A549 (cell line): ENCODE data around the gene MYO10.

Experiments
- BHLHE40 ChIP-seq: IDR thresholded peaks from 2 replicates; pipeline ENCODE4 v1.6.1; 2012; ENCODE audit warnings: low read depth, low read length, inconsistent platforms
- CHD2 ChIP-seq: fragments of 150-350 bp; IDR thresholded peaks from 2 replicates; pipeline ENCODE4 v1.6.1; 2014; ENCODE audit warnings: low read length; ENCODE audit not compliant: partially characterized antibody
- CTCF ChIP-seq: fragments of >200 bp; sonication (Bioruptor Twin); formaldehyde crosslinking; IDR thresholded peaks from 3 replicates; pipeline ENCODE4 v1.5.1; 2016
- EP300 ChIP-seq, 2 experiments: fragments of >200 bp; sonication (Bioruptor Twin); formaldehyde crosslinking; IDR thresholded peaks; 2 replicates in 1 of 2; 3 replicates in 1 of 2; pipeline ENCODE4 v1.6.1; 2016 to 2017
- GATA3 ChIP-seq: IDR thresholded peaks from 2 replicates; pipeline ENCODE4 v1.6.1; 2012; ENCODE audit warnings: borderline replicate concordance
- HDAC2 ChIP-seq: fragments of 200-600 bp; sonication (generic); IDR thresholded peaks from 2 replicates; pipeline ENCODE4 v1.6.1; 2016
- POLR2A ChIP-seq: IDR thresholded peaks from 2 replicates; pipeline ENCODE4 v1.6.1; 2012; ENCODE audit warnings: mild to moderate bottlenecking, low read length
- RAD21 ChIP-seq, 2 experiments: fragments of >200 bp in 1 of 2; sonication (Bioruptor Twin) in 1 of 2; formaldehyde crosslinking in 1 of 2; IDR thresholded peaks in 1 of 2; conservative IDR thresholded peaks in 1 of 2; 2 replicates in 1 of 2; 3 replicates in 1 of 2; pipeline ENCODE4 v1.6.1; 2012 to 2018; ENCODE audit warnings: inconsistent platforms in 1 of 2
- SREBF2 ChIP-seq: fragments of 450-650 bp; IDR thresholded peaks from 2 replicates; pipeline ENCODE4 v1.6.1; 2014; ENCODE audit warnings: mild to moderate bottlenecking, moderate library complexity
- TF ChIP-seq, protein P1 (sequence below): fragments of 200-600 bp; sonication (generic); IDR thresholded peaks from 2 replicates; pipeline ENCODE4 v1.6.1; 2016; ENCODE audit warnings: antibody characterized with exemption, mild to moderate bottlenecking, moderate library complexity

DNA sequence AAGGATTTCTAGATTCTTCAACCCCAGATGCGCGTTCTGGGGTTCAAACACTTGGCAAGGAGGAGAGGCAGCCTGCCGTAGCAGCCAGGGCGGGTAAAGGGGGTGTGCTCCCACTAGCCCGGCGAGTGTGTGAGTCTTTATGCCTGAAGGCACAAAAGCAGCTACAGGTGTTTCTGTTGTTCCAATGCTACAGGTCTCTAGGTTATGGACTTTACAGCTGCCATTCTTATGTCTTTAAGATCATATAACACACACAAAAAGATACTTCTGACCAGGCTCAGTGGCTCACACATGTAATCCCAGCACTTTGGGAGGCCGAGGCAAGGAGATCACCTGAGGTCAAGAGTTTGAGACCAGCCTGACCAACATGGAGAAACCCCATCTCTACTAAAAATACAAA is 185.6 kb downstream of the MYO10 start:
- TF ChIP-seq CTCF (no peak), BHLHE40 (no peak), RAD21 (conservative IDR thresholded peaks at IDR 0.05 in 1 of 2, IDR thresholded peaks at IDR 0.05 in 1 of 2) (no peak), CHD2 (no peak), SREBF2 (no peak), POLR2A (no peak), EP300 (IDR thresholded peaks at IDR 0.05) (no peak), GATA3 (no peak), HDAC2 (no peak)
- TF ChIP-seq, protein P1, sequence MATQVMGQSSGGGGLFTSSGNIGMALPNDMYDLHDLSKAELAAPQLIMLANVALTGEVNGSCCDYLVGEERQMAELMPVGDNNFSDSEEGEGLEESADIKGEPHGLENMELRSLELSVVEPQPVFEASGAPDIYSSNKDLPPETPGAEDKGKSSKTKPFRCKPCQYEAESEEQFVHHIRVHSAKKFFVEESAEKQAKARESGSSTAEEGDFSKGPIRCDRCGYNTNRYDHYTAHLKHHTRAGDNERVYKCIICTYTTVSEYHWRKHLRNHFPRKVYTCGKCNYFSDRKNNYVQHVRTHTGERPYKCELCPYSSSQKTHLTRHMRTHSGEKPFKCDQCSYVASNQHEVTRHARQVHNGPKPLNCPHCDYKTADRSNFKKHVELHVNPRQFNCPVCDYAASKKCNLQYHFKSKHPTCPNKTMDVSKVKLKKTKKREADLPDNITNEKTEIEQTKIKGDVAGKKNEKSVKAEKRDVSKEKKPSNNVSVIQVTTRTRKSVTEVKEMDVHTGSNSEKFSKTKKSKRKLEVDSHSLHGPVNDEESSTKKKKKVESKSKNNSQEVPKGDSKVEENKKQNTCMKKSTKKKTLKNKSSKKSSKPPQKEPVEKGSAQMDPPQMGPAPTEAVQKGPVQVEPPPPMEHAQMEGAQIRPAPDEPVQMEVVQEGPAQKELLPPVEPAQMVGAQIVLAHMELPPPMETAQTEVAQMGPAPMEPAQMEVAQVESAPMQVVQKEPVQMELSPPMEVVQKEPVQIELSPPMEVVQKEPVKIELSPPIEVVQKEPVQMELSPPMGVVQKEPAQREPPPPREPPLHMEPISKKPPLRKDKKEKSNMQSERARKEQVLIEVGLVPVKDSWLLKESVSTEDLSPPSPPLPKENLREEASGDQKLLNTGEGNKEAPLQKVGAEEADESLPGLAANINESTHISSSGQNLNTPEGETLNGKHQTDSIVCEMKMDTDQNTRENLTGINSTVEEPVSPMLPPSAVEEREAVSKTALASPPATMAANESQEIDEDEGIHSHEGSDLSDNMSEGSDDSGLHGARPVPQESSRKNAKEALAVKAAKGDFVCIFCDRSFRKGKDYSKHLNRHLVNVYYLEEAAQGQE = no peak
